H1 (cell line): ENCODE results near the gene KIAA1755. TPM values are rescaled to one million over a fixed set of nuclear protein-coding genes. Genes with fewer than 3 reads are reported as not detected.

ENCODE experiments used
- CTCF ChIA-PET: fragments of 300-600 bp; sonication (Branson Sonifier 250); formaldehyde crosslinking; loops from one replicate; lab custom pipeline; 2021; ENCODE audit not compliant: partially characterized antibody; lab: Charles Lee
- POLR2A ChIA-PET: fragments of 300-600 bp; sonication (Branson Sonifier 250); formaldehyde crosslinking; loops from one replicate; lab custom pipeline; 2021; ENCODE audit warnings: inconsistent platforms; ENCODE audit not compliant: partially characterized antibody; lab: Charles Lee
- DNase-seq, 2 experiments: peaks; one replicate each; pipeline versions ENCODE4 v3.0.0 to v3.0.0-alpha.2; 2010 to 2022; ENCODE audit warnings: low spot score in 2 of 2, low read depth in 1 of 2, mixed read lengths in 1 of 2
- FAIRE-seq: peaks from 2 replicates; lab custom pipeline; 2011; peaks lifted over from hg19 to GRCh38; lab: Jason Lieb, UNC
- H2AFZ ChIP-seq: 2 replicates; pipeline ENCODE4 v1.8.1; 2012; ENCODE audit warnings: low read length, inconsistent platforms
- H2AK5ac ChIP-seq: 2 replicates; pipeline ENCODE4 v1.6.1; 2013; ENCODE audit warnings: low read depth, low read length
- H2BK120ac ChIP-seq: replicated peaks from 2 replicates; pipeline ENCODE3; 2013; ENCODE audit warnings: low read depth, low read length, inconsistent platforms
- H2BK12ac ChIP-seq: 2 replicates; pipeline ENCODE4 v1.6.1; 2013; ENCODE audit warnings: low read depth, low read length
- H2BK15ac ChIP-seq: 2 replicates; pipeline ENCODE4 v1.6.1; 2013; ENCODE audit warnings: low read length
- H2BK20ac ChIP-seq: 2 replicates; pipeline ENCODE4 v1.6.1; 2013; ENCODE audit warnings: low read length
- H2BK5ac ChIP-seq: 2 replicates; pipeline ENCODE4 v1.6.1; 2013; ENCODE audit warnings: low read depth, low read length
- H3K14ac ChIP-seq: 2 replicates; pipeline ENCODE4 v1.6.1; 2013; ENCODE audit warnings: inconsistent platforms; ENCODE audit not compliant: insufficient read length
- H3K18ac ChIP-seq: 2 replicates; pipeline ENCODE4 v1.6.1; 2013; ENCODE audit warnings: low read length; ENCODE audit errors: extremely low read depth
- H3K23ac ChIP-seq: 2 replicates; pipeline ENCODE4 v1.6.1; 2013; ENCODE audit warnings: inconsistent platforms; ENCODE audit not compliant: insufficient read length
- H3K23me2 ChIP-seq: 2 replicates; pipeline ENCODE4 v1.6.1; 2013; ENCODE audit warnings: low read depth, low read length
- H3K27ac ChIP-seq: 2 replicates; pipeline ENCODE4 v1.6.1; 2011; ENCODE audit warnings: low read depth, low read length, inconsistent platforms
- H3K27me3 ChIP-seq, 4 experiments: replicated peaks in 1 of 4; 1 replicate in 1 of 4; 2 replicates in 3 of 4; pipeline versions ENCODE4 v1.6.1 to v1.8.1; 2011 to 2013; ENCODE audit warnings: low read length in 3 of 4, mild to moderate bottlenecking in 3 of 4, inconsistent platforms in 2 of 4, mixed read lengths in 2 of 4, moderate library complexity in 1 of 4; ENCODE audit not compliant: control insufficient read depth in 3 of 4, insufficient read depth in 3 of 4; ENCODE audit errors: extremely low read depth in 1 of 4
- H3K36me3 ChIP-seq, 4 experiments: 2 replicates each; pipeline versions ENCODE4 v1.6.1 to v1.8.1; 2011 to 2013; ENCODE audit warnings: mild to moderate bottlenecking in 4 of 4, low read length in 3 of 4, moderate library complexity in 2 of 4, control low read depth in 1 of 4, inconsistent platforms in 1 of 4; ENCODE audit not compliant: insufficient read depth in 4 of 4, control insufficient read depth in 2 of 4
- H3K4ac ChIP-seq: replicated peaks from 2 replicates; pipeline ENCODE3; 2013; ENCODE audit warnings: low read length, low read depth, mixed read lengths, inconsistent platforms; ENCODE audit not compliant: insufficient read length
- H3K4me1 ChIP-seq, 4 experiments: replicated peaks in 1 of 4; 1 replicate in 1 of 4; 2 replicates in 3 of 4; pipeline versions ENCODE4 v1.6.1 to v1.8.1; 2011 to 2013; ENCODE audit warnings: low read length in 3 of 4, inconsistent platforms in 2 of 4, mixed read lengths in 1 of 4; ENCODE audit not compliant: insufficient read depth in 4 of 4, control insufficient read depth in 3 of 4
- H3K4me2 ChIP-seq, 2 experiments: 2 replicates each; pipeline versions ENCODE4 v1.6.1 to v1.8.1; 2011 to 2013; ENCODE audit warnings: low read depth in 2 of 2, low read length in 2 of 2, control low read depth in 1 of 2, inconsistent platforms in 1 of 2, mild to moderate bottlenecking in 1 of 2; ENCODE audit not compliant: insufficient read depth in 1 of 2
- H3K4me3 ChIP-seq, 4 experiments: fragments of 200-600, 300-600 bp in 1 of 4; sonication (generic), shearing (Covaris generic), sonication (Bioruptor Twin) in 1 of 4; 2 replicates each; pipeline versions ENCODE4 v1.5.1 to v1.8.1; 2011 to 2016; ENCODE audit warnings: low read length in 4 of 4, low read depth in 3 of 4, control low read depth in 2 of 4, inconsistent platforms in 2 of 4, mild to moderate bottlenecking in 2 of 4, mixed read lengths in 1 of 4, moderate library complexity in 1 of 4; ENCODE audit not compliant: insufficient read depth in 2 of 4; ENCODE audit errors: extremely low read depth in 1 of 4
- H3K56ac ChIP-seq: replicated peaks from 2 replicates; pipeline ENCODE3; 2013; ENCODE audit warnings: low read depth, mild to moderate bottlenecking, mixed read lengths, low read length, inconsistent platforms; ENCODE audit not compliant: insufficient read length
- H3K79me1 ChIP-seq: 2 replicates; pipeline ENCODE4 v1.6.1; 2013; ENCODE audit warnings: low read depth, low read length, control low read depth
- H3K79me2 ChIP-seq, 2 experiments: 2 replicates each; pipeline versions ENCODE4 v1.6.1 to v1.8.1; 2012 to 2013; ENCODE audit warnings: low read length in 2 of 2, mild to moderate bottlenecking in 2 of 2, inconsistent platforms in 1 of 2; ENCODE audit not compliant: insufficient read depth in 2 of 2, control insufficient read depth in 1 of 2
- H3K9ac ChIP-seq, 4 experiments: replicated peaks in 1 of 4; 1 replicate in 1 of 4; 2 replicates in 3 of 4; pipeline versions ENCODE4 v1.6.1 to v1.8.1; 2011 to 2013; ENCODE audit warnings: low read depth in 3 of 4, low read length in 3 of 4, control low read depth in 2 of 4, mild to moderate bottlenecking in 2 of 4, moderate library complexity in 2 of 4, inconsistent platforms in 1 of 4; ENCODE audit errors: extremely low read depth in 1 of 4
- H3K9me3 ChIP-seq, 2 experiments: 2 replicates each; pipeline versions ENCODE4 v1.6.1 to v1.8.1; 2012 to 2013; ENCODE audit warnings: mild to moderate bottlenecking in 2 of 2, moderate library complexity in 2 of 2, control low read depth in 1 of 2, inconsistent platforms in 1 of 2, low read depth in 1 of 2, low read length in 1 of 2, mixed read lengths in 1 of 2; ENCODE audit not compliant: insufficient read depth in 2 of 2
- H4K20me1 ChIP-seq, 2 experiments: replicated peaks in 1 of 2; 2 replicates each; pipeline versions ENCODE3 to v1.8.1; 2011 to 2013; ENCODE audit warnings: inconsistent platforms in 2 of 2, low read length in 2 of 2, mild to moderate bottlenecking in 1 of 2; ENCODE audit not compliant: insufficient read depth in 2 of 2, control insufficient read depth in 1 of 2
- H4K5ac ChIP-seq: 2 replicates; pipeline ENCODE4 v1.6.1; 2013; ENCODE audit warnings: low read length, low read depth, mixed read lengths, inconsistent platforms; ENCODE audit not compliant: insufficient read length
- H4K8ac ChIP-seq: 2 replicates; pipeline ENCODE4 v1.8.0; 2013; ENCODE audit warnings: mild to moderate bottlenecking, moderate library complexity, low read length, inconsistent platforms; ENCODE audit not compliant: insufficient read depth; ENCODE audit errors: extremely low read depth
- H4K91ac ChIP-seq: replicated peaks from 2 replicates; pipeline ENCODE3; 2013; ENCODE audit warnings: low read length, mixed read lengths, inconsistent platforms; ENCODE audit not compliant: insufficient read length
- CREB1 ChIP-seq: IDR thresholded peaks from 2 replicates; pipeline ENCODE4 v1.6.1; 2012; ENCODE audit warnings: inconsistent platforms
- KDM1A ChIP-seq: fragments of 200-600, 300-600 bp; sonication (generic); IDR thresholded peaks from 2 replicates; pipeline ENCODE4 v1.7.1; 2016; ENCODE audit warnings: mild to moderate bottlenecking, low read length, borderline replicate concordance
- WGBS, 2 experiments: shearing (Covaris generic) in 1 of 2; methylation state at CpG; one replicate each; pipeline versions ENCODE4 v1.1.6 to v1.1.7; 2013 to 2015; ENCODE audit warnings: low lambda C conversion rate in 2 of 2, mixed read lengths in 2 of 2, inconsistent platforms in 1 of 2, low coverage in 1 of 2, missing lambda C conversion rate in 1 of 2; ENCODE audit not compliant: insufficient replicate concordance in 2 of 2, insufficient coverage in 1 of 2, insufficient read length in 1 of 2; ENCODE audit errors: extremely low coverage in 1 of 2, missing lambda C conversion rate in 1 of 2; 5-methylcytosine and 5-hydroxymethylcytosine counted together
- polyA plus RNA-seq, 7 experiments: library from polyadenylated mRNA; depleted of rRNA in 3 of 7; stranded (reverse) in 5 of 7; unstranded in 2 of 7; fragments of >200 nt in 5 of 7; fragments of 200-250 nt in 2 of 7; gene quantifications; 1 replicate in 5 of 7; 2 replicates in 1 of 7; 4 replicates in 1 of 7; pipeline versions ENCODE4 v1.2.1 to v1.2.3, GENCODE V29; 2011 to 2013; ENCODE audit warnings: missing spikeins in 2 of 7, mixed read lengths in 2 of 7
- total RNA-seq: library from RNA; stranded (reverse); fragmentation: NEBNext Ultra II Directional; extraction: Animal tissue kit (Norgen Biotek cat#: 25700); gene quantifications from 2 replicates; pipeline ENCODE4 v1.2.1, GENCODE V29; 2021

KIAA1755 gene
- total and polyA plus RNA-seq, 2 of the 8 experiments (the other 6 are each of a cell fraction or from before 2014, with no cell fraction given): 0.23 TPM; not detected in 1

DNA sequence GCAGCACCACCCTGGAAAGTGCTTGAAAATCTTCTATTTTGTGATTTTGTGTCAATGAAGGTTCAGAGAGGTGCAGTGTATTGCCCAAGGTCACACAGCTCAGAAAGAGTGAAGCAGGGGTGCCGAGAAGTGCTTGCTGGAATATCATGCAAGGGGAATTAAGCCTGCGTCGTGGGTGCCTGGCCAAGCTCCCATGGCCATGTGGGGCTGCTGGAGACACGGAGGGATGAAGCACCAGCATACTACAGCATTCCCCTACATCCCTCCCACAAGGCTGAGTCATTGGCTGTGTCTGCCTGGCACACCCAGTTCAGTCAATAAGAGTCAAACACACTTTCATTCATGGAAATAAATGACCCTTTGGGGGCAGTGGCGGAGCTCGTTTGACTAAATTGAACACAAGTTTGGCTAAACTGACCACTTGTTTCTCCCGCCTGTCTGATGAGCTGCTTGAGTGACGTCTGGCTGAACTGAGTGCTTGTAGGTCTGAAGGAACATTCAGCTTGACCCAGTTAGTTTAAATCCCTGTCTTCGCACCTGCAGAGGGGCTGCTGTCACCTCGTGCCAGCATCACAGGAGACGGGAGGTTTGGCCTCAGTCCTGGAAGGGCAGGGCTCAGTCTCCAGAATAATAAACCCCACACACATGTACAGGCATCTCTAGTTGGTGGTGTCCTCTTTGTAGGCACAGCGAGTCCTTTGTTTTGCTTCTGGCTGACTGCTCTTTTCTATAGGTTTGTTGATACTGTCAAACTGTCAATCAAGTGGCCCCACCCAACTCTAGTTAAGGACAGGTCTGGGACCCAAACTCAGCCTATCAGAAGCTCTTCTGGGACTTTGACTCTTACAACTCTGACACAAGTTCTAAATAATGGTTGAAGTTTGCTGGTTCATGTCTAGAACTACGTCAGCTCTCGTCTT is 87.0 kb downstream of the KIAA1755 start:
- Histone ChIP-seq H3K18ac (no peak overlapping the region), H3K56ac (no peak overlapping the region), H3K14ac (no peak overlapping the region), H3K23me2 (no peaks in the 10 kb centered on the region), H2BK15ac (peak overlapping the region; percentile 25; the same call in 1 of the 2 replicates), H4K5ac (no peak overlapping the region), H3K4me2 (no peak overlapping the region), H4K91ac (no peak overlapping the region), H4K20me1 (peaks cover 0 to 3% of the 10 kb centered on the region in 2 experiments), H3K4me3 (no peak overlapping the region), H3K79me2 (no peaks in the 10 kb centered on the region), H2AFZ (no peak overlapping the region), H3K27me3 (no peaks in the 10 kb centered on the region), H4K8ac (no peak overlapping the region), H3K27ac (no peak overlapping the region), H3K4ac (no peak overlapping the region), H3K4me1 (no peaks in the 10 kb centered on the region), H3K9me3 (no peaks in the 10 kb centered on the region), H3K36me3 (no peaks in the 10 kb centered on the region), H3K9ac (no peak overlapping the region), H2BK20ac (no peak overlapping the region), H2AK5ac (no peak overlapping the region), H2BK5ac (no peak overlapping the region), H3K23ac (no peak overlapping the region), H2BK12ac (no peak overlapping the region), H2BK120ac (no peak overlapping the region), H3K79me1 (no peaks in the 10 kb centered on the region)
- no peak for FAIRE-seq
- ChIA-PET CTCF (interaction anchor here (1.0 to 5.1 kb wide), 7 partner anchors 10 to 132 kb away, joined by 3 to 32 read pairs (median 4); no protein-coding TSS in a partner anchor), POLR2A (interaction anchor here (1.5 kb wide), 1 partner anchor 21 kb away, joined by 3 read pairs; no protein-coding TSS in a partner anchor)
- WGBS, 2 experiments: 83% methylated on average over 14 of the region's 14 CpGs; no CpG with 5 or more reads in 1 of the 2 experiments
- TF ChIP-seq KDM1A (0 out of 2 replicates have a peak, but pooled peaks have one; percentile 30), CREB1 (no peak)
- no peak for DNase-seq
